GM10248 (cell line): Measurements from ENCODE around the gene BRI3.
A peak's percentile ranks its signal among the peaks of the same experiment; 100 is the strongest.
"Not testable (repeated sequence)": the region's sequence is repeated elsewhere in the genome, so short reads cannot be mapped to it uniquely, and the experiment has no call there.

ENCODE experiments used
- CTCF ChIA-PET: fragments of 300-600 bp; sonication (Branson Sonifier 250); formaldehyde crosslinking; extraction: SDS; loops from one replicate; lab custom pipeline; 2021; ENCODE audit warnings: antibody characterized with exemption; lab: Yijun Ruan, JAX
- POLR2A ChIA-PET: fragments of 350-650 bp; sonication (Branson Sonifier 250); formaldehyde crosslinking; extraction: SDS; loops from one replicate; lab custom pipeline; 2020; ENCODE audit warnings: antibody characterized with exemption; lab: Yijun Ruan, JAX
- DNase-seq: peaks from one replicate; pipeline ENCODE4 v3.0.0; 2012; ENCODE audit errors: extremely low spot score
- TF ChIP-seq, protein P1 (sequence below): IDR thresholded peaks from 2 replicates; pipeline ENCODE4 v1.5.1; 2012; ENCODE audit warnings: mild to moderate bottlenecking, low read depth; ENCODE audit errors: extremely low read depth, missing control alignments, control extremely low read depth

Gene BRI3

DNA sequence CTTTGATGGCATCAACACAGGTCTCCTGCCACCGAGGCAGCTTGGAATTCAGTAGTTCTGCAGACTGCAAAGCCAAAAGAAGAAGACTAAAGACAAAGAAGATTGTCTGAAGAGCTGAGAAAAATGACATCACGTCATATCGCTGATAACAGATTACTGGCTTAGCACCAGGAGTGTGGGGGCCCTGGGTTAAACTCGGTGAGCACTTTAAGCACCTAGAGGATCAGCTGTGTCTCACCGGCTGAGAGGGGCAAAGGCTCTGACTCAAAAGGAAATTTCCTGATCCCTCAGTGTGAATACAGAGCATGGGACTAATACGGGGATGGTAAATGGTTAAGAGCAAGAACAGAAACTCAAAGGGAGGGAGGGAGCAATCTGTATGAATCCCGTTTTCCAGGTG is 30.7 kb downstream of the BRI3 start:
- no peak for DNase-seq
- ChIA-PET POLR2A (no interaction called here), CTCF (interaction anchor here (1.1 to 1.2 kb wide), 2 partner anchors 10 to 89 kb away, joined by 3 to 4 read pairs; partner anchors contain the start of gene BAIAP2L1)
- TF ChIP-seq, protein P1, sequence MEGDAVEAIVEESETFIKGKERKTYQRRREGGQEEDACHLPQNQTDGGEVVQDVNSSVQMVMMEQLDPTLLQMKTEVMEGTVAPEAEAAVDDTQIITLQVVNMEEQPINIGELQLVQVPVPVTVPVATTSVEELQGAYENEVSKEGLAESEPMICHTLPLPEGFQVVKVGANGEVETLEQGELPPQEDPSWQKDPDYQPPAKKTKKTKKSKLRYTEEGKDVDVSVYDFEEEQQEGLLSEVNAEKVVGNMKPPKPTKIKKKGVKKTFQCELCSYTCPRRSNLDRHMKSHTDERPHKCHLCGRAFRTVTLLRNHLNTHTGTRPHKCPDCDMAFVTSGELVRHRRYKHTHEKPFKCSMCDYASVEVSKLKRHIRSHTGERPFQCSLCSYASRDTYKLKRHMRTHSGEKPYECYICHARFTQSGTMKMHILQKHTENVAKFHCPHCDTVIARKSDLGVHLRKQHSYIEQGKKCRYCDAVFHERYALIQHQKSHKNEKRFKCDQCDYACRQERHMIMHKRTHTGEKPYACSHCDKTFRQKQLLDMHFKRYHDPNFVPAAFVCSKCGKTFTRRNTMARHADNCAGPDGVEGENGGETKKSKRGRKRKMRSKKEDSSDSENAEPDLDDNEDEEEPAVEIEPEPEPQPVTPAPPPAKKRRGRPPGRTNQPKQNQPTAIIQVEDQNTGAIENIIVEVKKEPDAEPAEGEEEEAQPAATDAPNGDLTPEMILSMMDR: no peak

DNA sequence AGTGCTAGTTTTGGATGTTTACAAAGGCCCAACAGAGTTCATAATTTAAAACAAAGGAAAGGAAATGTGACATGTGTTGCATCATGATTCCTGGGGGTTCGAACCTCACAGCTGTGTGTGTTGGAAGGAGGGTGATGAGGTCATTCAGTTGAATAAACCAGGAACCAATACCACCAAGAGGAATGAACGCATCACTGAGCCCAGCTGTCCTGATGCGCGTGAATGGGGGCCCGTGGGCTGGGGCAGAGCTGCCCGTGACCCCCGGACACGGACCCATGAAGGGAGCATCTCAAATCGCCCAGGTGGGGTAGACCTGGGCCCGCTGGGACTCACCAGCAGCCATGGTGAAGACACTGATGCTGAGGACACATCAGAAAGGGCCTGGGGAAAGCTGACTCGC is 33.0 kb downstream of the BRI3 start:
- TF ChIP-seq, protein P1: no peak
- ChIA-PET CTCF (interaction anchor here (0.9 to 2.1 kb wide), 5 partner anchors 10 to 86 kb away, joined by 3 to 7 read pairs (median 3); partner anchors contain the start of gene BAIAP2L1), POLR2A (interaction anchor here (0.6 kb wide), 1 partner anchor 34 kb away, joined by 3 read pairs; no protein-coding TSS in a partner anchor)
- DNase-seq: no peak

DNA sequence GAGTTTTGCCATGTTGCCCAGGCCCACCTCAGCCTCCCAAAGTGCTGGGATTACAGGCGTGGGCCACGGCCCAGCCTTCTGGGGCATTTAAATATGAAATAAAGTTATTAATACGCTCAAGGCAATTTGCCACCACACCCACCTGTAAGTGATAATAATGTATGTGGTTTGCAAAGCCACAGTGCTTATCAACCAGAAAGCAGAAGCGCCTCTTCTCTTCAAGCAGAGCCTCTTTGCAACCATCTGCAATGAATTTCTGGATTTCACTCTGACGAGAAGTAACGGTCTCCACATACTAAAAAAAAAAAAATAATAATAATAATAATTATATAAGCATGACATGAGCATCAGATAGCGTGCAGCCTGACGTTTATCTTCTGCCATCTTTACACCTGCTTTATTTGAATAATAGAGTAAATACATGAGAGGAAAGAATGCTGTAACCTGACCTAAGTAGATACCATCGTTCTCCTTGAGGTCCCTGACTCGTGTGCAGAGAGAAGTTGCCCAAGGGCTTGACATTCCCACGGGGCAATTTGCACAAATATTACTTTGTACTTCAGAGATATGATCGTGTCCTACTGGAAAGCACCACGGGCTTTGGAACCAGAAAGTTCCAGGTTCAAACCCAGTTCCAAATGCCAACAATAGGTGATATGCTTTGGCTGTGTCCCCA is 34.0 kb downstream of the BRI3 start:
- ChIA-PET POLR2A (interaction anchor here (0.6 kb wide), 1 partner anchor 35 kb away, joined by 3 read pairs; no protein-coding TSS in a partner anchor), CTCF (interaction anchor here (1.1 to 2.1 kb wide), 4 partner anchors 9 to 21 kb away, joined by 3 to 7 read pairs (median 4); no protein-coding TSS in a partner anchor)
- TF ChIP-seq, protein P1: no peak
- DNase-seq: peak; percentile 62

DNA sequence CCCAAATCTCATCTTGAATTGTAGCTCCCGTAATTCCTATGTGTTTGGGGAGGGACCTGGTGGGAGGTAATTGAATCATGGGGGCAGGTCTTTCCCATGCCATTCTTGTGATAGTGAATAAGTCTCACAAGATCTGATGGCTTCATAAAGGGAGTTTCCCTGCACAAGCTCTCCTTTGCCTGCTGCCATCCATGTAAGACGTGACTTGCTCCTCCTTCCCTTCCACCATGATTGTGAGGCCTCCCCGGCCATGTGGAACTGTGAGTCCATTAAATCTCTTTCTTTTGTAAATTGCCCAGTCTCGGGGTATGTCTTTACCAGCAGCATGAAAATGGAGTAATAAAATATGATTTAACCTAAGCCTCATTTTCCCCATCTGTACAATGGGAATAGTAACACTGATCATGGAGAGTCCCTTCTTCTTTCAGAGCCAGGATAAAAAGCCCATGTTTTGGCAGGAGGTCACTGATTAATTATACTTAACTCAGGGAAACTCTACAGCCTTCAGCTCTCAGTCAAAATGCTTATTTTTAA is 34.6 kb downstream of the BRI3 start:
- CTCF ChIA-PET: interaction anchor here (1.0 to 1.7 kb wide), 4 partner anchors 10 to 86 kb away, joined by 3 to 6 read pairs (median 5); no protein-coding TSS in a partner anchor
- DNase-seq, POLR2A ChIA-PET: not testable (repeated sequence)

DNA sequence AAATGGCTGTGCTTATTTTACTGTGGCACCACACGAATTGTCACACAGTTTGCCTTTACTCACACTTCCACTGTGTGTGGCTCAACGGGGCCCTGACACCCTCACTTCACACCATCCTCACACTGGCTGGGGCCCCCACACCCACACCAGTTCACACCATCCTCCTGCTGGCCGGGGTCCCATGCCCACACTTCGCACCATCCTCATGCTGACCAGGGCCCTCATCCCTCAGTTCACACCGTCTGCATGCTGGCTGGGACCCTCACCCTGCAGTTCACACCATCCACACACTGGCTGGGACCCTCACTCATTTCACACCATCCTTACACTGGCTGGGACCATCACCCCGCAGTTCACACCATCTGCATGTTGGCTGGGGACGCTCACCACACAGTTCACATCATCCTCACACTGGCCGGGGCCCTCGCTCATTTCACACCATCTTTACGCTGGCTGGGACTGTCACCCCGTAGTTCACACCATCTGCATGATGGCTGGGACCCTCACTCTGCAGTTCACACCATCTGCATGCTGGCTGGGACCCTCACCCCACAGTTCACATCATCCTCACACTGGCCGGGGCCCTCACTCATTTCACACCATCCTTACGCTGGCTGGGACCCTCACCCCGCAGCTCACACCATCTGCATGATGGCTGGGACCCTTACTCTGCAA is 36.0 kb downstream of the BRI3 start:
- no peak for DNase-seq
- TF ChIP-seq, protein P1: no peak
- ChIA-PET CTCF (interaction anchor here (1.0 to 1.7 kb wide), 3 partner anchors 9 to 23 kb away, joined by 3 to 6 read pairs (median 6); no protein-coding TSS in a partner anchor), POLR2A (no interaction called here)

DNA sequence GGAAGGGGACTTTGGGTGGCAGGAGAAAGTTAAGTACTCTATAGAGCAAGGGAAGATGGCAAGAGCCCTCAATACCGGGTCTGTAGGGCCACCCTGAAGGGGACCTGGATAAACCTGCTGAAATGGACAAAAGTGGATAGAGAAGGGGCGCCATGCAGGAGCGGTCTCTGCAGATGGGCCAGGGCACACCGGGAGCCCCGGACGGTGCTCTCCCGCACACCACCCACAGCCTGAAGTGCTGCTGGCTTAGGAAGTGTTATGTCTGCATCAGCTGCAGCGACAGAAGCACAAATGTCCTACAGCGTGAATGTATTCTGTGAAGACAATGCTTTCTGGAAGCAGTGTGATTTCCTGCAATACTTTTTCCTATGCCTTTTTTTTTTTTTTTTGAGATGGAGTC is 37.7 kb downstream of the BRI3 start:
- DNase-seq: no peak
- TF ChIP-seq, protein P1: no peak
- POLR2A ChIA-PET: no interaction called here
- CTCF ChIA-PET: no interaction called here
